ENCODE data around the gene TATDN3. TPM values are rescaled to one million over a fixed set of nuclear protein-coding genes. Genes with fewer than 3 reads are reported as not detected.
"Not testable (repeated sequence)": the region's sequence is repeated elsewhere in the genome, so short reads cannot be mapped to it uniquely, and the experiment has no call there.

TATDN3 gene
- total RNA-seq, 1 experiment from 2014 or later: 8.4 TPM

- no peaks in the 10 kb centered on the region for H3K27me3 ChIP-seq (replicated peaks)
- H3K27ac ChIP-seq: no peak overlapping the region
- H3K4me1 ChIP-seq (replicated peaks): no peaks in the 10 kb centered on the region
- H3K36me3 ChIP-seq: no peaks in the 10 kb centered on the region
- DNase-seq (ENCODE audit: low read depth in 1 of 2, low spot score in 2 of 2): no peak
- no peak overlapping the region for H3K4me3 ChIP-seq
- peaks cover 13% of the 10 kb centered on the region; the same call in 1 of the 2 replicates for H3K9me3 ChIP-seq (replicated peaks)
These were observed 35.6 kb downstream of the TATDN3 start for GRCh38 chr1:212827171-212827776.

DNA sequence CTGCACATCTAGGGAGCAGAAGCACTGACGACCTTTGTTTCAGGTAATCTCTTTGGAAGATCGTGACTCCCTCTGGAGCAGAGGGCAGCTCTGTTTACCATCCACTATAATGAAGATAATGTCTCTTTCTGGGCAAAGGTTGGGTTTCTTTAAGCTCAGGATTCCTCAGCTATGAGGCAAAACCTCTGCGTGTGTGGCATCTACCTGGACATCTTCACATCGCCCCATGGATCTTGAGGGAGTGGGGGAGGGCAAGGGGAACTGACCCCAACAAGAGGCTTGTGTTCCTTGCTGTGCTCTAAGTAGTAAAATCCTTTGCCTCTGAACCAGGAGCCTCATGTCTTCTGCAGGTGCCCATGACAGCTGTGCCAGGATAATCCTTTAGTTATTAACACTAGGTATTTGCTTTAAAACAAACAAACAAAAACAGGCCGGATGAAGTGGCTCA is 36.2 kb downstream of the TATDN3 start:
- Histone ChIP-seq H3K27ac (no peak overlapping the region), H3K9me3 (replicated peaks) (peaks cover 13% of the 10 kb centered on the region; the same call in 1 of the 2 replicates), H3K4me3 (no peak overlapping the region), H3K27me3 (replicated peaks) (no peaks in the 10 kb centered on the region), H3K4me1 (replicated peaks) (no peaks in the 10 kb centered on the region), H3K36me3 (no peaks in the 10 kb centered on the region)
- no peak for DNase-seq (ENCODE audit: low read depth in 1 of 2, low spot score in 2 of 2)

DNA sequence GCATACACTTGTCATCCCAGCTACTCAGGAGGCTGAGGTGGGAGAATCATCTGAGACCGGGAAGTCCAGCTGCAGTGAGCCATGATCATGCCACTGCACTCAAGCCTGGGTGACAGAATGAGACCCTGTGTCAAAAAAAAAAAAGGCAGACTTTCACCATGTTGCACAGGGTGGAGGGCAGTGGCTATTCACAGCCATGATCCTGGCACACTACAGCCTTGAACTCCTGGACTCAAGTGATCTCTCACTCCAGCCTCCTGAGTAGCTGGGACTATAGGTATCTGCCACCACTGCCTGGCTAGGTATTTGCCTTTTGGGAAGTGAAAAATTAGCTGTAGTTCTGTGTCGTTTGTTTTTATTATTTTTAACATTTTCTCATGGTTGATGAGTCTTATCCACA is 36.7 kb downstream of the TATDN3 start:
- Histone ChIP-seq H3K4me3 (no peak overlapping the region), H3K27ac (no peak overlapping the region), H3K36me3 (no peaks in the 10 kb centered on the region), H3K27me3 (replicated peaks) (no peaks in the 10 kb centered on the region), H3K4me1 (replicated peaks) (no peaks in the 10 kb centered on the region), H3K9me3 (replicated peaks) (peaks cover 13% of the 10 kb centered on the region; the same call in 1 of the 2 replicates)
- DNase-seq (ENCODE audit: low read depth in 1 of 2, low spot score in 2 of 2): no peak

DNA sequence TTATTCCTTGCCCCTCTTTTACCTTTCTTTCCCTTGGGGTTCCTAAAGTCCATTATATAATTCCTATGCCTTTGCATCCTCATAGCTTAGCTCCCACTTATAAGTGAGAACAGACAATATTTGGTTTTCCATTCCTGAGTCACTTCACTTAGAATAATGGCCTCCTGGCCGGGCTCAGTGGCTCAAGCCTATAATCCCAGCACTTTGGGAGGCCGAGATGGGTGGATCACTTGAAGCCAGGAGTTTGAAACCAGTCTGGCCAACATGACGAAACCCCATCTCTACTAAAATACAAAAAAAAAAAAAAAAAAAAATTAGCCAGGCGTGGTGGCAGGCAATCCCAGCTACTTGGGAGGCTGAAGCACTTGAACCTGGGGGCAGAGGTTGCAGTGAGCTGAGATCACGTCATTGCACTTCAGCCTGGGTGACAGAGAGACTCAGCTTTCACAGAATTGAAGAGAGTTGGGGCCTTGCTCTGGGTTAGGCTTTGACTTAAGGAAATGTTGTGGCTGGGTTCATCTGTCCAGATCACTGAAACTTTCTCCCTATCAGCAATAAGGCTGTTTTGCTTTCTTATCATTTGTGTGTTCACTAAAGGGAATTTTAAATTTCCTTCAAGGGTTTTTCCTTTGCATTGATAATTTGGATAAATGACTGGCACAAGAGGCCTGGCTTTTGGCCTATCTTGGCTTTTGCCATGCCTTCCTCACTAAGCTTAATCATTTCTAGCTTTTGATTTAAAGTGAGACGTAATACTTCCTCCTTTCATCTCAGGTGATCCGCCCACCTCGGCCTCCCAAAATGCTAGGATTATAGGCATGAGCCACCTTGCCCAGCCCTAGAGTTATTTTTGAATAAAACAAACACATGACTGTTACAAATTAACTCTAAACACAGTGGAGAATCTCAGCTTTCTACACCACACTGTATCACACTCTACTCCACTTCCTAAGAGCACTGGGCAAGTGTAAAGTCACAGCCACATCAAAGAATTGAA is 41.8 kb downstream of the TATDN3 start:
- not testable (repeated sequence) for H3K27ac ChIP-seq; H3K4me1 ChIP-seq (replicated peaks); H3K4me3 ChIP-seq; DNase-seq (ENCODE audit: low read depth in 1 of 2, low spot score in 2 of 2); H3K27me3 ChIP-seq (replicated peaks); H3K36me3 ChIP-seq; H3K9me3 ChIP-seq (replicated peaks)

DNA sequence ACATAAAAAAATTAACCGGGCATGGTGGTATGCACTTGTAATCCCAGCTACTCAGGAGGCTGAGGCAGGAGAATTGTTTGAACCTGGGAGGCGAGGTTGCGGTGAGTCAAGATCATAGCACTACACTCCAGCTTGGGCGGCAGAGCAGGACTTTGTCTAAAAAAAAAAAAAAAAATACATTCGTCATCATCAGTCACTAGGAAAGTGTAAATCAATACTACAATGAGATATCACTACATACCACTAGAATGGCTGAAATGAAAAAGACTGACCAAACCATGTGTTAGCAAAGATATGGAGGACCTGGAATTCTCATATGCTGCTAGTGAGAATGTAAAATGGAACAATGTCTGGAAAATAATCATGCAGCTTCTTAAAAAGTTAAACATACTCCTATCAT is 46.5 kb downstream of the TATDN3 start:
- Histone ChIP-seq H3K4me1 (replicated peaks) (no peaks in the 10 kb centered on the region), H3K4me3 (no peak overlapping the region), H3K27ac (no peak overlapping the region), H3K9me3 (replicated peaks) (no peaks in the 10 kb centered on the region), H3K36me3 (no peaks in the 10 kb centered on the region), H3K27me3 (replicated peaks) (no peaks in the 10 kb centered on the region)
- no peak for DNase-seq (ENCODE audit: low read depth in 1 of 2, low spot score in 2 of 2)

DNA sequence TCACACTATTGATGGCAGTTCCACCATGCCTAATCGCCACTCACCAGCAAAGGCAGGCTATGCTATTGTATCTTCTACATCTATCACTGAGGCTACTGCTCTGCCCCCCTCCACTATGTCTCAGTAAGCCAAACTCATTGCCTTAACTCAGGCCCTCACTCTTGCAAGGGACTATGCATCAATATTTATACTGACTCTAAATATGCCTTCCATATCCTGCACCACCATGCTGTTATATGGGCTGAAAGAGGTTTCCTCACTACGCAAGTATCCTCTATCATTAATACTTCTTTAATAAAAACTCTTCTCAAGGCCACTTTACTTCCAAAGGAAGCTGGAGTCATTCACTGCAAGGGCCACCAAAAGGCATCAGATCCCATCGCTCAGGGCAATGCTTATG is 52.8 kb downstream of the TATDN3 start:
- H3K27me3 ChIP-seq (replicated peaks); H3K36me3 ChIP-seq; H3K4me3 ChIP-seq; H3K9me3 ChIP-seq (replicated peaks); DNase-seq (ENCODE audit: low read depth in 1 of 2, low spot score in 2 of 2); H3K4me1 ChIP-seq (replicated peaks); H3K27ac ChIP-seq: not testable (repeated sequence)

- no peak for DNase-seq (ENCODE audit: low read depth in 1 of 2, low spot score in 2 of 2)
- no peak within 1 kb of the TSS for H3K4me3 ChIP-seq
- no peaks in the 10 kb centered on the region for H3K36me3 ChIP-seq
- H3K27ac ChIP-seq: no peak within 1 kb of the TSS
- no peaks in the 10 kb centered on the region for H3K4me1 ChIP-seq (replicated peaks)
- no peaks in the 10 kb centered on the region for H3K27me3 ChIP-seq (replicated peaks)
- H3K9me3 ChIP-seq (replicated peaks): no peaks in the 10 kb centered on the region
These were observed 55.9 kb downstream of the TATDN3 start, which contains the start of gene SPATA45 for GRCh38 chr1:212847549-212847948. TSS of gene SPATA45 (minus strand) at chr1:212847649. CDS start at chr1:212836149, 11,500 bp downstream.

- DNase-seq (ENCODE audit: low read depth in 1 of 2, low spot score in 2 of 2): no peak
- Histone ChIP-seq H3K4me1 (replicated peaks) (peaks cover 5% of the 10 kb centered on the region), H3K36me3 (no peaks in the 10 kb centered on the region), H3K9me3 (replicated peaks) (no peaks in the 10 kb centered on the region), H3K27ac (no peak overlapping the region), H3K4me3 (no peak overlapping the region), H3K27me3 (replicated peaks) (no peaks in the 10 kb centered on the region)
These were observed 60.5 kb downstream of the TATDN3 start for GRCh38 chr1:212852105-212852688.

GRCh38 chr1:212853658-212854057 is 62.0 kb downstream of the TATDN3 start:
- peaks cover 6% of the 10 kb centered on the region for H3K36me3 ChIP-seq
- no peak overlapping the region for H3K27ac ChIP-seq
- H3K9me3 ChIP-seq (replicated peaks): no peaks in the 10 kb centered on the region
- DNase-seq (ENCODE audit: low read depth in 1 of 2, low spot score in 2 of 2): no peak
- H3K27me3 ChIP-seq (replicated peaks): no peaks in the 10 kb centered on the region
- peaks cover 7% of the 10 kb centered on the region for H3K4me1 ChIP-seq (replicated peaks)
- no peak overlapping the region for H3K4me3 ChIP-seq

DNA sequence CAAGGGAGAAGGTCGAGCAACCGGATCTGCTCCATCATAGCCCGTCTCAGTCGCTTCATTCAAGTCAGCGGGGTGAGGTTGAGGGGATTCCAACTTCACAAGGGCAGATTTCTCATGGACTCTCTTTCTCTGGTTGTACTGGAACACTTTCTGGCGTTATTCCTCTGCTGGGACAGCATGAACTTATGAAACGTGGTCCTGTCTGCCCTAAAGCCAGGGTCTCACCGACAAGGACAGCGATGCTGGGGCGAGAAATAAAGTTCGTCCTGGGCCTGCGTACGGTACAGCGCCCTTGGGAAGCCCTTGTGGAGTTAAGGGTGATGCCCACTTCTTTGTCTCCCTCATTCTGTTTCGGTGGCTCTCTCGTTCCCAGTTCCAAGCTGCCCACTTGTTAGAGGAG is 65.1 kb downstream of the TATDN3 start:
- DNase-seq (ENCODE audit: low read depth in 1 of 2, low spot score in 2 of 2): no peak
- H3K4me1 ChIP-seq (replicated peaks): peaks cover 25% of the 10 kb centered on the region
- peaks cover 14% of the 10 kb centered on the region for H3K36me3 ChIP-seq
- H3K9me3 ChIP-seq (replicated peaks): no peaks in the 10 kb centered on the region
- H3K4me3 ChIP-seq: peak overlapping the region; percentile 76
- no peak overlapping the region for H3K27ac ChIP-seq
- no peaks in the 10 kb centered on the region for H3K27me3 ChIP-seq (replicated peaks)

DNA sequence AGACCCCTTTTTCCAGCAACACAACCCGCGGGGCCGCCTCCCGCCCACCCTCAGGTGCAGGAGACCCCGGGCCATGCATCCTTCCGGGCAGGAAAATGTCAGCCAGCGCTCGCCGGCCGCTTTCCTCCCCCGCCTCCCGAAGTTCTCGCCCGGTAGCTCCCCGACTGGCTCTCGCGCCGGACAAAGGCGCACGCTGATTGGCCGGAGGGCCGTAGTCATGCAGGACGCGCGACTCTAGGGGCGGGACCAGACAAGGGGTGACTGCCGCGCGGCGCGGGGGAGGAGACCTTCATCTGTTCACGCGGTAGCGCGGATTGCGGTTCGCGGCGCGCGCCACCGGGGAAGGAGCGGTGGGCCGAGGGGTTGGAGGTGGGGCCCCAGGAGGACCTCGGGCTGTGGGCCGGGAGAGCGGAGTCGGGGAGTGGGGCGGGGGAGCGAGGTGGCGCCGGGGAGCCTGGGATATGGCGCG is 66.3 kb downstream of the TATDN3 start, which contains the start of gene FLVCR1:
TSS of gene FLVCR1 (plus strand) at position 284 of the 469 bp plus-strand sequence. CDS start at position 462, 178 bp downstream.
- Histone ChIP-seq H3K9me3 (replicated peaks) (no peaks in the 10 kb centered on the region), H3K27ac (peak within 1 kb of the TSS; percentile 63), H3K4me1 (replicated peaks) (peaks cover 33% of the 10 kb centered on the region), H3K36me3 (peaks cover 25% of the 10 kb centered on the region), H3K4me3 (peak within 1 kb of the TSS; percentile 76), H3K27me3 (replicated peaks) (no peaks in the 10 kb centered on the region)
- DNase-seq (ENCODE audit: low read depth in 1 of 2, low spot score in 2 of 2): peak; percentile 93 to 98

- Histone ChIP-seq H3K27ac (peak overlapping the region; percentile 63), H3K36me3 (peaks cover 27% of the 10 kb centered on the region), H3K27me3 (replicated peaks) (no peaks in the 10 kb centered on the region), H3K4me1 (replicated peaks) (peaks cover 33% of the 10 kb centered on the region), H3K9me3 (replicated peaks) (no peaks in the 10 kb centered on the region), H3K4me3 (peak overlapping the region; percentile 76)
- peak; percentile 45 to 50 for DNase-seq (ENCODE audit: low read depth in 1 of 2, low spot score in 2 of 2)
These were observed 67.0 kb downstream of the TATDN3 start for GRCh38 chr1:212858461-212859265.

Data from SJSA1 (cell line).